Right renal pelvis (tissue), 4 donors: ENCODE data around the gene KLK3. TPM values are rescaled to one million over a fixed set of nuclear protein-coding genes. Genes with fewer than 3 reads are reported as not detected.
A peak's percentile ranks its signal among the peaks of the same experiment; 100 is the strongest.

Source experiments
- DNase-seq, 4 donors: peaks; one replicate each; pipeline ENCODE4 v3.0.0-alpha.2; 2013; ENCODE audit warnings: low read depth in 4 of 4, low spot score in 3 of 4, missing footprints in 1 of 4
- polyA plus RNA-seq, 4 donors: library from polyadenylated mRNA; unstranded; fragments of 120-200 nt; gene quantifications; one replicate each; pipeline ENCODE4 v1.2.1, GENCODE V29; 2013; ENCODE audit not compliant: insufficient read length in 4 of 4

The KLK3 gene
- polyA plus RNA-seq, 4 donors: 0.28 to 0.55 (median 0.38) TPM

DNA sequence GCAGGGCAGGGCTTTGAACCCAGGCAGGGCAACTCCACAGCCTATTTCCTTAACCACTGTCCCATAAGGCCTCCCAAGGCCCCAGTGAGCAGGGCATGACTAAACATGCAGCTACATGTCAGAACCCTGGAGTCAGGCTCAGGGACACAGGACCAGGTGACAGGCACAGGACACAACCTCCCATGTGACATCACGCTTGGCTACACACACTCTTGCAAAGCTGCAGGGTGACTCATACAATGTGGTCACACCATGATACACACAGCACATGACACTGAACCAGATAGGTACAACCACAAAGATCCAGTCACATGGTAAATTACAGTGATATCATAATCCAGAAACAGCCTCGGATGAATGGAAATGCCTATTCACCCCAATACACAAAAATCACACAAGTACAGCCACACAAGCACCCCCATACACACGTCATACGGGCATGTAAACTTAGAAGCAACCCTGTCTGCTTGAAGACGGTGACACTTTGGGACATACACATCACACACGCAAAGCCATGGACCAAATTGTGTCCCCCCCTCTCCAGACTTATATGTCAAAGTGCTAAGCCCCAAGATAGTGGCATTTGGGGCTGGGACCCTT, 42.0 kb downstream of the KLK3 start:
- peak in 1 of 4 donors; percentile 29 for DNase-seq

DNA sequence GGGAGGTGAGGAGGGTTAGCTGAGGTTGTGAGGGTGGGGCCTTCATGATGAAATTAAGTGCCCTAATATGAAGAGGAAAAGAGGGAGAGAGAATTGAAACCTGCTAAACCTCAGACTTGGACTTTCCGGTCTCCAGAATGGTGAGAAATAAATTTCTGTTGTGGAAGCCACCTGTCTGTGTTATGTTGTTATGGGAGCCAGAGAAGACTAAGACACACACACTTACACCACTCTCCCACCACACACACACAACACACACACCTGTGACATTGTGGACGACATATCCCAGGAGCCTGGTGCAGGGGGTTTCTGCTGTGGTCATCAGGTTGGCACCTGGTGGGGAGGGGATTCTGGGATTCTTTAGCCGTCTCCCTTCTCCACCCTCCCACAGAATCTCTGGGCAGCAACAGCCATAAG, 42.5 kb downstream of the KLK3 start:
- DNase-seq: no peak

DNA sequence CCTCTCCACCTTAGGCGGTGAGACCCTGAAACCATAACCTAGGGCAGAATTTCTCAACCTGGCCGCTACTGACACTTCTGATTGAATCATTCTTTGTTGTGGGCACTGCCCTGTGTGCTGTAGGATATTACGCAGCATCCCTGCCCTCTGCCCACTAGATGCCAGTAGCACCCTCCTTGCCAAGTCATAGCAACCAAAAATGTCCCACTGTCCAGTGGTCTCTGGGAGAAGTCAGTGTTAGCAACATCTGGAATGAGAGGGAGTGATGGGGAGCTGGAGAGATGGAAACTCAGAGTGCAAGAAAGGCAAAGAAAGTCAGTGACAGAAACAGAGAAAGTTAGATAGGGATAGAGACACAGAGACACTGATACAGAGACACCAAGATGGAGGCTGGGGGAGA, 42.9 kb downstream of the KLK3 start:
- DNase-seq: no peak

DNA sequence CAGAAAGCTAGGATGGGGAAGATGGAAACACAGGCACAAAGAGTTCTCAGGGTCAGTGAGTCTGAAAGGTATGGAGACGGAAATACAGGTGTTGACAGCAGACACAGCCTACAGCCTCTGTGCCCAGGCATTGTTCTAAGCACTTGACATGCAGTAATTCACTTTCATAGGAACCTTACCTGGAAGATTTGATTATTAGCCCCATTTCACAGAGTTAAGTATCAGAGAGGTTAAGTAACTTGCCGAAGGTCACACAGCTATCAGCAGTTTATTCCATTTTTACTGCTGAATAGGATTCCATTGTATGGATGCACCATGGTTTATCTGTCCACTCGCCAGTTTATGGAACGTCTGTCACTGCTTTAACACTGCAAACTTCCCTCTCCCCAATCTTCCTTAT, 43.3 kb downstream of the KLK3 start:
- DNase-seq: no peak

DNA sequence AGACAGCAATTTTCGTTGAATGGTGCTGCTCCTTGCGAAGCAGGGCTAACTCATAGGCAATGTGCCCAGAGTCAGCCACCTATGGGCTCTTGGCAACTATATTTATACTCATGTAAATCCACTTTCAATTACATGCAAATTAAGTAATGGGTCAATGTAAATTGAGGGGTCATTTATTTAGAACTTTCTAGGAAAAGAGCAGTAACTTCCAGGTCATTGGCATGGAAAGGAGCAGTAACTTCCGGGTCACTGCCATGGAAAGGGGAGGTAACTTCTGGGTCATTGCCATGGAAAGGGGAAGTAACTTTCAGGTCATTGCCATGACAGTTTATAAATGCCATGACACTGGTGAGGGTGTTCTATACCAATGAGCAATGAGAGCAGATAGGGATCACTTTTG, 44.9 kb downstream of the KLK3 start:
- DNase-seq: no peak

DNA sequence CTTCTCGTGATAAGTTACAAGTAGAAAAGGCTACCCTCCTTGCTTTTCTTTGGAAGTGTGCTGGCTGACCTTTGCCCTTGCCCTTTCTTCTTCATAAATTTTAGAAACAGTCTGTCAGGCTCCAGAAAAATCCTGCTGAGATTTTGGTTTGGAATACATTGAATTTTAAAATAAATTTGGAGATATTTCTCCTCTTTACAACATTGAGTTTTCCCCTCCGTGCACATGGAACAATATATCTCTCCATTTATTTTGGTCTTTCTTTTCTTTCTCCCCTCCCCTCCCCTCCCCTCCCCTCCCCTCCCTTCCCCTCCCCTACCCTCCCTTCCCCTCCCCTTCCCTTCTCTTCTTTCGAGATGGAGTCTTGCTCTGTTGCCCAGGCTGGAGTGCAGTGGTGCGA, 47.9 kb downstream of the KLK3 start:
- DNase-seq: no peak

DNA sequence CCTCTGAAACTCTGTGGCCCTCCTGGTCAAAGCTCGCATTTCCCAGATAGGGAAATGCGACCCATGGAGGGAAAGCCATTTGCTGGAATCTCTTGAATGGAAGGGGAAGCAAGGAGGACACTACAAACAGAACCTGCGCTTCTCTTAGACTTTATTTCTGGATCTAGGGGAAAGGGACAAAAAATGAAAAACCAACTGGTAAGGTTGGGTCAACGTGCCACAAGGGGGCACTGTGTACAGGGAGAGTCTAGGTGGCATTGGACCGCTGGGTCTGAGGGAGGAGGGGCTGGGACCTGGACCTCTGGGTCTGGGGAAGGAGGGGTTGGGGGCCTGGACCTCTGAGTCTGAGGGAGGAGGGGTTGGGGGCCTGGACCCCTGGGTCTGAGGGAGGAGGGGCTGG, 51.5 kb downstream of the KLK3 start:
- no peak for DNase-seq

DNA sequence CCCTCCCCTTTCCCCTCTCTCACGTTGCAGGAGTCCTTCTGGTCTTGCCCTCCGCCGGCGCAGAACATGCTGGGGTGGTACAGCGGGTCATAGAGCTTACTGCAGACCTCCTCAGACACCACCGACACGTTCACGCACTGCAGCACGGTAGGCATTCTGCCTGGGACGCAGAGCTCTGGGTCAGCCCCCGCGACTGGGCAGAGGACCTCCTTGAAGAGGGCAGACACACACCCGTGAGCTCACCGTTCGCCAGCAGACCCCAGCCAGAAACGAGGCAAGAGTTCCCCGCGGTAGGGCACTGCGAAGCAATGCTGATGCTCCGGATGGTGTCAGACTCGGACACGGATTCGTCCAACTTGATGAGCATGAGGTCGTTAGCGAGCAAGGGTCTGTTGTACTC, 53.6 kb downstream of the KLK3 start:
- no peak for DNase-seq

DNA sequence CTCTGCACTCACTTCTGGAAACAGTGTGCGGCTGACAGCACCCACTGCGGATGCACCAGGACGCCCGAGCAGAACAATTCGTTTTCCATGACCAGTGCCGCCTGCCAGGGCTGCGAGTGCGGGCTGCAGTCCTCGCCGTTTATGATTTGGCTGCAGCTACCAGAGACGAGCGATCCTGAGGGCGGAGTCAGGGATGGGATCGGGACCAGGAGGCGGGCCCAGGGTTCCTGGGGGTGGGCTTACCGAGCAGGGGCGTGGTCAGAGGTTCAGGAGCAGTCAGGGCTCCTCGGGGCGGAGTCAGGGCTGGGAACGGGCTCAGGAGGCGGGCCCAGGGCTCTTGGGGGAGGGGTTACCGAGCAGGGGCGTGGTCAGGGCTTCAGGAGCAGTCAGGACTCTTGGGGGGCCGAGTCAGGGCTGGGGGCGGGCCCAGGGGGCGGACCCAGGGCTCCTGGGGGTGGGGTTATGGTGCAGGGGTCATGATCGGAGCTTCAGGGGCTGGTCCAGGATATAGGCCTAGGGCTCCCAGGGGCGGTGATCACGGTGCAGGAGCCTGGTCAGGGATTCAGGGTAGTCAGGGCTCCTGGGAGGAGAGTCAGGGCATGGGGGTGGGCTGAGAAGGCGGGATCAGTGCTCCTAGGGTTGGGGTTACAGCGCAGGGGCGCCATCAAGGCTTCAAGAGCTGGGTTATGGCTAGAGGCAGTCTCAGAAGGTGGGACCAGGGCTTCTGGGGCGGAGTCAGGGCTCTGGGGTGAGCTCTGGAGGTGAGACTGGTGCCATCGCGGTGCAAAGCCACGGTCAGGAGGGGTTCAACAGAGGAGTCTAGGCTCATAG, 54.7 kb downstream of the KLK3 start:
- DNase-seq: peak in 1 of 4 donors; percentile 19

Other genes starting within 250 kb of the KLK3 start
- gene SYT3, start 215.0 kb upstream of the KLK3 start, polyA plus RNA-seq: 1 to 10 TPM in 3 of 4 donors, under 1 TPM in 1; 0.96 to 1.4 (median 1.1) TPM
- 1 to 10 TPM; 1.8 to 5.0 (median 2.2) TPM for gene C19orf81, start 205.5 kb upstream of the KLK3 start, polyA plus RNA-seq
- 1 to 10 TPM; 5.1 to 7.2 (median 5.9) TPM for gene SHANK1, start 135.1 kb upstream of the KLK3 start, polyA plus RNA-seq
- gene CLEC11A, start 131.6 kb upstream of the KLK3 start, polyA plus RNA-seq: 10 to 100 TPM; 22.8 to 39.3 (median 25.6) TPM
- not detected for gene GPR32, start 84.5 kb upstream of the KLK3 start, polyA plus RNA-seq
- under 1 TPM in 1 of 4 donors, not detected in 3; 0.21 TPM for gene ACP4, start 64.5 kb upstream of the KLK3 start, polyA plus RNA-seq
- gene KLK1, start 31.1 kb upstream of the KLK3 start, polyA plus RNA-seq: 1 to 10 TPM; 1.7 to 2.3 (median 2.0) TPM
- under 1 TPM in 1 of 4 donors, not detected in 3; 0.11 TPM for gene KLK15, start 21.3 kb upstream of the KLK3 start, polyA plus RNA-seq
- gene KLK2, start 18.5 kb downstream of the KLK3 start, polyA plus RNA-seq: under 1 TPM in 2 of 4 donors, not detected in 2; 0.03 to 0.24 TPM
- gene KLK4, start 56.5 kb downstream of the KLK3 start, polyA plus RNA-seq: under 1 TPM in 2 of 4 donors, not detected in 2; 0.05 to 0.22 TPM
- 1 to 10 TPM; 1.3 to 2.6 (median 2.1) TPM for gene KLK5, start 98.1 kb downstream of the KLK3 start, polyA plus RNA-seq
- 10 to 100 TPM; 36.8 to 53.2 (median 42.2) TPM for gene KLK6, start 114.7 kb downstream of the KLK3 start, polyA plus RNA-seq
- 1 to 10 TPM; 5.1 to 9.7 (median 5.6) TPM for gene KLK7, start 129.0 kb downstream of the KLK3 start, polyA plus RNA-seq
- 1 to 10 TPM; 2.3 to 3.4 (median 2.6) TPM for gene KLK8, start 146.7 kb downstream of the KLK3 start, polyA plus RNA-seq
- under 1 TPM in 3 of 4 donors, not detected in 1; 0.29 to 0.32 (median 0.31) TPM for gene KLK10, start 164.8 kb downstream of the KLK3 start, polyA plus RNA-seq
- under 1 TPM in 3 of 4 donors, not detected in 1; 0.21 to 0.28 (median 0.27) TPM for gene KLK11, start 171.7 kb downstream of the KLK3 start, polyA plus RNA-seq
- under 1 TPM in 1 of 4 donors, not detected in 3; 0.06 TPM for gene KLK12, start 180.1 kb downstream of the KLK3 start, polyA plus RNA-seq
- gene KLK13, start 210.2 kb downstream of the KLK3 start, polyA plus RNA-seq: under 1 TPM; 0.20 to 0.55 (median 0.52) TPM
- under 1 TPM; 0.15 to 0.53 (median 0.28) TPM for gene KLK14, start 228.0 kb downstream of the KLK3 start, polyA plus RNA-seq